Peyer's patch (tissue), 4 donors: ENCODE results near the gene PSMG2. TPM values are rescaled to one million over a fixed set of nuclear protein-coding genes. Genes with fewer than 3 reads are reported as not detected.

ENCODE experiments used
- DNase-seq, 3 donors: peaks; one replicate each; pipeline ENCODE4 v3.0.0-alpha.2; 2017 to 2019
- H3K27ac ChIP-seq, 4 donors: fragments of 200-600 bp; sonication (generic); one replicate each; pipeline ENCODE4 v1.5.1; 2016 to 2019
- H3K27me3 ChIP-seq, 2 donors: fragments of 200-600 bp; sonication (generic); one replicate each; pipeline ENCODE4 v1.5.1; 2019
- H3K36me3 ChIP-seq, 3 donors: fragments of 200-600 bp; sonication (generic); one replicate each; pipeline ENCODE4 v1.5.1; 2016 to 2019
- H3K4me1 ChIP-seq, 4 donors: fragments of 200-600 bp; sonication (generic); one replicate each; pipeline ENCODE4 v1.5.1; 2016 to 2019
- H3K4me3 ChIP-seq, 4 donors: fragments of 200-600 bp; sonication (generic); 1 replicate in 3 of 4; 2 replicates in 1 of 4; pipeline ENCODE4 v1.5.1; 2016 to 2019; ENCODE audit warnings: mild to moderate bottlenecking in 1 of 4
- H3K9me3 ChIP-seq, 4 donors: fragments of 200-600 bp; sonication (generic); one replicate each; pipeline ENCODE4 v1.5.1; 2016 to 2019; ENCODE audit warnings: mild to moderate bottlenecking in 1 of 4
- POLR2A ChIP-seq, 2 donors: fragments of 450-650 bp; IDR thresholded peaks; one replicate each; pipeline ENCODE4 v1.5.1; 2017; ENCODE audit warnings: antibody characterized with exemption in 2 of 2, mild to moderate bottlenecking in 2 of 2, moderate library complexity in 2 of 2
- total RNA-seq, 4 donors: library from RNA; depleted of rRNA; stranded (reverse); fragments of >200 nt; gene quantifications; one replicate each; pipeline ENCODE4 v1.1.0, GENCODE V29; 2016
- TF ChIP-seq, protein P1 (sequence below), 6 experiments: fragments of 450-650 bp in 4 of 6; fragments of 200-600 bp in 2 of 6; sonication (generic) in 1 of 6; IDR thresholded peaks; one replicate each; pipeline ENCODE4 v1.5.1; 2017 to 2019; ENCODE audit warnings: antibody characterized with exemption in 6 of 6, mild to moderate bottlenecking in 3 of 6, moderate library complexity in 1 of 6

PSMG2 gene
- total RNA-seq, 4 donors from 2014 or later, result 49.2 to 55.3 (median 51.2) TPM

DNA sequence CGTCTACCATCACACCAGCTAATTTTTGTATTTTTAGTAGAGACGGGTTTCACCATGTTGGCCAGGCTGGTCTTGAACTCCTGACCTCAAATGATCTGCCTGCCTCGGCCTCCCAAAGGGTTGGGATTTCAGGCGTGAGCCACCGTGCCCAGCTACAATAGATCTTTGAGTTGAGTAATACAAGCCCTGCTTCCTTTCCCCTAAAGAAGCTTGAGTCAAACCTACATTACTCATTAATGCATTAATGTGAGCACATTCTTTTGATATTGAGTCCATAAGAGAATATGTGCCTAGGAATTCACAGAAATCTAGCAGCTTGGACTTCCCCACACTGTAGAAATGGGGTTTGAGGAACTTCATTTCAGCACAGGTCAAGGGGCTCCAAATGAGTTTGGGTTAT is 39.6 kb downstream of the PSMG2 start:
- no peaks in the 10 kb centered on the region for H3K4me1 ChIP-seq
- no peak overlapping the region for H3K27ac ChIP-seq
- TF ChIP-seq POLR2A (IDR thresholded peaks at IDR 0.05), result no peak
- TF ChIP-seq, protein P1, sequence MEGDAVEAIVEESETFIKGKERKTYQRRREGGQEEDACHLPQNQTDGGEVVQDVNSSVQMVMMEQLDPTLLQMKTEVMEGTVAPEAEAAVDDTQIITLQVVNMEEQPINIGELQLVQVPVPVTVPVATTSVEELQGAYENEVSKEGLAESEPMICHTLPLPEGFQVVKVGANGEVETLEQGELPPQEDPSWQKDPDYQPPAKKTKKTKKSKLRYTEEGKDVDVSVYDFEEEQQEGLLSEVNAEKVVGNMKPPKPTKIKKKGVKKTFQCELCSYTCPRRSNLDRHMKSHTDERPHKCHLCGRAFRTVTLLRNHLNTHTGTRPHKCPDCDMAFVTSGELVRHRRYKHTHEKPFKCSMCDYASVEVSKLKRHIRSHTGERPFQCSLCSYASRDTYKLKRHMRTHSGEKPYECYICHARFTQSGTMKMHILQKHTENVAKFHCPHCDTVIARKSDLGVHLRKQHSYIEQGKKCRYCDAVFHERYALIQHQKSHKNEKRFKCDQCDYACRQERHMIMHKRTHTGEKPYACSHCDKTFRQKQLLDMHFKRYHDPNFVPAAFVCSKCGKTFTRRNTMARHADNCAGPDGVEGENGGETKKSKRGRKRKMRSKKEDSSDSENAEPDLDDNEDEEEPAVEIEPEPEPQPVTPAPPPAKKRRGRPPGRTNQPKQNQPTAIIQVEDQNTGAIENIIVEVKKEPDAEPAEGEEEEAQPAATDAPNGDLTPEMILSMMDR (IDR thresholded peaks at IDR 0.05), result no peak
- H3K4me3 ChIP-seq, result no peak overlapping the region
- no peaks in the 10 kb centered on the region for H3K27me3 ChIP-seq
- DNase-seq, result no peak
- H3K9me3 ChIP-seq, result no peaks in the 10 kb centered on the region
- H3K36me3 ChIP-seq, result no peaks in the 10 kb centered on the region

DNA sequence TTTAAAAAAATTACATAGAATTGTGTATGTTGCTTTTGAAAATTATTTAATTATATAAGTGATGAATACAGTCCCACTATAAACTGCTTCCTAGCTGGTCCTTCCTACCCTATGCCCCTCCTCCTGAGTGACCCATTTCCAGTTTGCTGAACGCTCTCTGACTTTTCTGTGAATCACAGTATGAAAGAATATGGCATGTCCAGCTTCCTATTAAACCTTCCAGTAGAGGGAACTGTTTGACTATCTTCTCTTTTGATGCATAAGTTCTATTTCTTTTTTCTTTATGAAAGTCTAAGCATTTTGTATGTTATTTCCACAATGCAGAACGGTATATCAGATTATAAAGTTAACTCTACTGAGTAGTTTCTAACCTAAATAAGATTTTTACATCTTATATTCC is 41.3 kb downstream of the PSMG2 start:
- Histone ChIP-seq H3K36me3 (no peaks in the 10 kb centered on the region), H3K4me1 (no peaks in the 10 kb centered on the region), H3K27me3 (no peaks in the 10 kb centered on the region), H3K4me3 (no peak overlapping the region), H3K9me3 (no peaks in the 10 kb centered on the region), H3K27ac (no peak overlapping the region)
- TF ChIP-seq, protein P1 (IDR thresholded peaks at IDR 0.05), result peak in 4 of 6 experiments; percentile 49 to 69 (median 61)
- no peak for TF ChIP-seq POLR2A (IDR thresholded peaks at IDR 0.05)
- DNase-seq, result no peak

DNA sequence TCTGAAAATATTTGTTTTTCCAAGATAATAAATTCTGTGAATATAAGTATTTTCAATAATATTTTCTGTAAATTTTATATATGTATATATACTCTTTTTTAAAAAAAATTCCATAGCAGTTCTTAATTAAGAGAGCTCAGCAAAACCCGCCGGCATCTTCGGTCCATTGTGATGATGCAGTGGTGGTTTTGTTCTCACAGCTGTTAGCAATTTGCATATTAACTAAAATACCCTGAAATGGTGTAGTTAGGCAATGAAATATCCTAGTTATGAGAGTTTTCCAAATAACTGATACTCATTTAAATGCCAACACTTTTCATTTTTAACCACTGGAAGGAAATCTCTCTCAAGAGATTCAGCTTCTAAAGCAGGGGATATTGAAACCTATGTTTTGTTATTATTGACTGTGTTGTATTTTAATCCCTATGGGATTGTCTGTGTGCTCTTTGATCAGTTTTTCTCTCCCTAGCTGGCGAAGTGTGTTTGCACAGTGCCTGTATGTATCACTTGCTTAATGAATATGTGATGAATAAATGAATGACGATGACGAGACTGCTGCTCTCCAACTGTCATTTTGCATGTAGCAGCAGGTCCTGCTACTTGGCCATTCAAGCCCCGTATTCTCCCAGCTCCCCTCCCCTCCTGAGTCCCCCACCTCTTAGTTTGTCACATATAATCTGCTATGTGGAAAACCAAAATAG is 42.4 kb downstream of the PSMG2 start:
- no peak for TF ChIP-seq POLR2A (IDR thresholded peaks at IDR 0.05)
- TF ChIP-seq, protein P1 (IDR thresholded peaks at IDR 0.05), result no peak
- Histone ChIP-seq H3K27me3 (no peaks in the 10 kb centered on the region), H3K4me1 (no peaks in the 10 kb centered on the region), H3K27ac (no peak overlapping the region), H3K9me3 (no peaks in the 10 kb centered on the region), H3K4me3 (no peak overlapping the region), H3K36me3 (no peaks in the 10 kb centered on the region)
- DNase-seq, result no peak

DNA sequence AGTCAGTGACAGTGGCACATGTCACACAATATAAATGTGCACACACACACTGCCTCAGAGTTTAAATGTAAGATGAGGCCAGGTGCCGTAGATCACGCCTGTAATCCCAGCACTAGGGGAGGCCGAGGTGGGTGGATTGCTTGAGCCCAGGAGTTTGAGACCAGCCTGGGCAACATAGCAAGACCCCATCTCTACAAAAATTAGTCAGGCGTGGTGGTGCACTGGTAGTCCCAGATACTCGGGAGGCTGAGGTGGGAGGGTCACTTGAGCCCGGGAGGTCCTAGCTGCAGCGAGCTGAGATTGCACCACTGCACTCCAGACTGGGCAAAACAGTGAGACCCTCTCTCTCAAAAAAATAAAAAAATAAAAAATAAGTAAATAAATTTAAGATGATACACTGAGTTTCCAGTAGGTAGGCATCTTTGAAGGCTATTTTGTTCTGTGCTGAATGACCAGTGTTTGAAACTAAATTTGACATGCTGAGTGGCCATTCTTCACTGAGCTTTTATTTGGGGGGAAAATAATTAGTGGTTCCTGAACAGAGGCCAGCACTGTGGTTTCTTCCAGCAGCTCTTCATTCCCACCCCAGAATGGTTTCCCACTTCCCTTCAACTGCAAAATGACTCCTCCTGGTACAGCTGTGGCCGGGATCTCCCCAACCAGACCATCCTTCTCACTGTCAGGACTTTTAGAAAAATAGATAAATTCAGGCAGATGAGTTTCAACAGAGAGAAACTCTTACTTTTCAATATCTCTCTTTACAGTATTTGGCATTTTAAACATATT is 44.9 kb downstream of the PSMG2 start:
- H3K9me3 ChIP-seq, result no peaks in the 10 kb centered on the region
- H3K36me3 ChIP-seq, result no peaks in the 10 kb centered on the region
- no peak overlapping the region for H3K4me3 ChIP-seq
- no peak for DNase-seq
- H3K4me1 ChIP-seq, result no peaks in the 10 kb centered on the region
- H3K27ac ChIP-seq, result no peak overlapping the region
- H3K27me3 ChIP-seq, result no peaks in the 10 kb centered on the region
- TF ChIP-seq, protein P1 (IDR thresholded peaks at IDR 0.05), result no peak
- TF ChIP-seq POLR2A (IDR thresholded peaks at IDR 0.05), result no peak

DNA sequence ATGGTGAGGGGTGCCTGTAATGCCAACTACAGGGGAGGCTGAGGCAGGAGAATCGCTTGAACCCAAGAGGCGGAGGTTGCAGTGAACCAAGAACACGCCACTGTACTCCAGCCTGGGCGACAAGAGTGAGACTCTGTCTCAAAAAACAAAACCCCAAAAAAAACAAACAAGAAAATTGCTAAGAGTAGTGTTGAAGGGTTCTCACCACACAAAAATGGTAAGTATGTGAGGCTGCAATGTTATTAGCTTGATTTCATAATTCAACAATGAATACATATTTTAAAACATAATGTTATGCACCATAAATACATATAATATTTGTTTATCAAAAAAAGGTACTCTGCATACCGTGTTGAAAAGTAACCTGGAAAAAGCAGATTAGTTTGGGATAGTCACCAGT is 45.8 kb downstream of the PSMG2 start:
- Histone ChIP-seq H3K4me1 (no peaks in the 10 kb centered on the region), H3K27ac (no peak overlapping the region), H3K27me3 (no peaks in the 10 kb centered on the region), H3K36me3 (no peaks in the 10 kb centered on the region), H3K9me3 (no peaks in the 10 kb centered on the region), H3K4me3 (no peak overlapping the region)
- DNase-seq, result no peak
- TF ChIP-seq POLR2A (IDR thresholded peaks at IDR 0.05), result no peak
- TF ChIP-seq, protein P1 (IDR thresholded peaks at IDR 0.05), result no peak
